ENCODE data around the gene CDKN2AIP.

DNA sequence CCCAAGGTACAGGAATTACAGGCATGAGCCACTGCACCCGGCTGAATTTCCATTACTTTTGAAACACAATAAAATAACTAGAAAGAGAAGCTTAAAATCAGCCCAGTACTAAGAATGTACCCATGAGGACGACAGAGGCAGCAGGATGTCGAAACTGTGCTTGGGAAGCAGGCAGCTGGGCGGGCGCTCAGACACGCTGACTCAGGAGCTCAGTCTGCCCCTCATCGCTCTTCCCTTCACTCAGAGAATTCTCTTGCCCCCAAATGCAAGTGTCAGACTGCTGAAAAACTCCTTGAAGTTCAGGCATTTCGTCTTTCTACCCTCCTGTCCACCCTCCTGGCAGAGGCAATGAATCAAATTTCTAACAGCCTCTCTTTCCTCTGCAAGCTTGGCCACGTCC, 41.0 kb upstream of the CDKN2AIP start:
- no peak for TF ChIP-seq CTCF (IDR thresholded peaks at IDR 0.05)
- no peak for TF ChIP-seq POLR2AphosphoS5 (IDR thresholded peaks at IDR 0.05)
- no peak for TF ChIP-seq POLR2A (IDR thresholded peaks at IDR 0.05)
- TF ChIP-seq EP300 (IDR thresholded peaks at IDR 0.05): no peak
